ENCODE data around the gene ZFPM1. TPM values are rescaled to one million over a fixed set of nuclear protein-coding genes. Genes with fewer than 3 reads are reported as not detected.

ZFPM1 gene
- polyA plus RNA-seq, 1 of the 3 experiments (the other 2 are of a cell fraction): 1.2 TPM

DNA sequence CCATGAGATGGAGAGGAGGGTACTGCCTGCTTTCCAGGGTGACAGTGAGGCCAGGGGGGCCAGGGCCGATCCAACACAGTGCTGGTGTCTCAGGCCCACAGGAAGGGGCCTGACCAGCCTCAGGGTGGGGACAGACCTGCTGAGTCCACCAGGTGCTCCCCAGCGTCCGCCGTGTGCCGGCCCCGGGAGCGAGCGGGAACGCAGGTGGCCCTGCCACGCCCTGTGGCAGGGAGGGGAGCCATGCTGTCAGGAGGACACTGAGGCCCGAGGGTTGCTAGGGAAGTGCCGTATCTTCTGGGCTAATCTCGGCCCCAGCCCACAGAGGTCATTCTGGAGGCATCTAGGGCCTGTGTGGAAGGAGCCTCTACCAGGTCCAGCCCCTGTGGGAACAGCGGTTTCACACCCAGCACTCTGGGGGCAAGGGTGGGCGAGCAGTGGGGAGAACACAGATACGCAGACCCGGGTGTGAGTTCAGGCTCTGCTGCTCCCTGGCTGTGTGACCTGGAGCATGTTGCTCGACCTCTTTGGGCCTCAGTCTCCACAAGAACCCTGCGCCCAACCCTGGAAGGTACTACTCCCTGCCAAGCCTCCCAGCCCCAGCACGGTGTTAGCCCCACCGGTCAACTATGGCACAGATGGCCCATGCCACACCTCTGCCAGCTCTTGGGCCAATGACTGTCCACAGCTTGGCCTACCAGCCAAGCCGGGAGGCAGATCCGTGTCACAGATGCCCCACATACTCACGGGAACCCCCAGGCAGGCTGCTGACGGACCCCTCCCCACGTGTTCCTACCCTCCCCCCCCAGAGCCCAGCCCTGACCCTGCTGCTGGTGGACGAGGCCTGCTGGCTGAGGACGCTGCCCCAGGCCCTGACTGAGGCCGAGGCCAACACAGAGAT is 73.2 kb downstream of the ZFPM1 start:
- H3K27ac ChIP-seq (ENCODE audit: low read depth in 2 of 2, low read length in 1 of 2): no peak overlapping the region; a peak in 1 of 4 replicates
- H3K9me3 ChIP-seq: no peaks in the 10 kb centered on the region
- DNase-seq: no peak
- 81% methylated on average over 11 of the region's 29 CpGs for WGBS (ENCODE audit: low lambda C conversion rate)
- H3K9ac ChIP-seq: no peak overlapping the region
- no peak for TF ChIP-seq TCF12 (IDR thresholded peaks at IDR 0.05)
- TF ChIP-seq GABPA (IDR thresholded peaks at IDR 0.05; ENCODE audit: low read depth): no peak
- TF ChIP-seq FOXJ3 (CRISPR knock-in tag; IDR thresholded peaks at IDR 0.05): no peak
- TF ChIP-seq POLR2AphosphoS5 (IDR thresholded peaks at IDR 0.05; ENCODE audit: low read depth, low read length): no peak
- no peak for TF ChIP-seq YY1 (IDR thresholded peaks at IDR 0.05; ENCODE audit: low read depth)
- TF ChIP-seq FOXM1 (IDR thresholded peaks at IDR 0.05; ENCODE audit: low read depth): no peak
- no peak for TF ChIP-seq TEAD4 (IDR thresholded peaks at IDR 0.05; ENCODE audit: borderline replicate concordance, insufficient read depth)
- TF ChIP-seq TAF1 (IDR thresholded peaks at IDR 0.05; ENCODE audit: borderline replicate concordance, low read depth, low read length): no peak
- TF ChIP-seq, protein P1, sequence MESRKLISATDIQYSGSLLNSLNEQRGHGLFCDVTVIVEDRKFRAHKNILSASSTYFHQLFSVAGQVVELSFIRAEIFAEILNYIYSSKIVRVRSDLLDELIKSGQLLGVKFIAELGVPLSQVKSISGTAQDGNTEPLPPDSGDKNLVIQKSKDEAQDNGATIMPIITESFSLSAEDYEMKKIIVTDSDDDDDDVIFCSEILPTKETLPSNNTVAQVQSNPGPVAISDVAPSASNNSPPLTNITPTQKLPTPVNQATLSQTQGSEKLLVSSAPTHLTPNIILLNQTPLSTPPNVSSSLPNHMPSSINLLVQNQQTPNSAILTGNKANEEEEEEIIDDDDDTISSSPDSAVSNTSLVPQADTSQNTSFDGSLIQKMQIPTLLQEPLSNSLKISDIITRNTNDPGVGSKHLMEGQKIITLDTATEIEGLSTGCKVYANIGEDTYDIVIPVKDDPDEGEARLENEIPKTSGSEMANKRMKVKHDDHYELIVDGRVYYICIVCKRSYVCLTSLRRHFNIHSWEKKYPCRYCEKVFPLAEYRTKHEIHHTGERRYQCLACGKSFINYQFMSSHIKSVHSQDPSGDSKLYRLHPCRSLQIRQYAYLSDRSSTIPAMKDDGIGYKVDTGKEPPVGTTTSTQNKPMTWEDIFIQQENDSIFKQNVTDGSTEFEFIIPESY (IDR thresholded peaks at IDR 0.05; ENCODE audit: borderline replicate concordance, low read depth): no peak
- TF ChIP-seq RAD21 (IDR thresholded peaks at IDR 0.05; ENCODE audit: low read length): no peak
- TF ChIP-seq RXRA (IDR thresholded peaks at IDR 0.05; ENCODE audit: borderline replicate concordance, low read depth): no peak
- TF ChIP-seq, protein P2, sequence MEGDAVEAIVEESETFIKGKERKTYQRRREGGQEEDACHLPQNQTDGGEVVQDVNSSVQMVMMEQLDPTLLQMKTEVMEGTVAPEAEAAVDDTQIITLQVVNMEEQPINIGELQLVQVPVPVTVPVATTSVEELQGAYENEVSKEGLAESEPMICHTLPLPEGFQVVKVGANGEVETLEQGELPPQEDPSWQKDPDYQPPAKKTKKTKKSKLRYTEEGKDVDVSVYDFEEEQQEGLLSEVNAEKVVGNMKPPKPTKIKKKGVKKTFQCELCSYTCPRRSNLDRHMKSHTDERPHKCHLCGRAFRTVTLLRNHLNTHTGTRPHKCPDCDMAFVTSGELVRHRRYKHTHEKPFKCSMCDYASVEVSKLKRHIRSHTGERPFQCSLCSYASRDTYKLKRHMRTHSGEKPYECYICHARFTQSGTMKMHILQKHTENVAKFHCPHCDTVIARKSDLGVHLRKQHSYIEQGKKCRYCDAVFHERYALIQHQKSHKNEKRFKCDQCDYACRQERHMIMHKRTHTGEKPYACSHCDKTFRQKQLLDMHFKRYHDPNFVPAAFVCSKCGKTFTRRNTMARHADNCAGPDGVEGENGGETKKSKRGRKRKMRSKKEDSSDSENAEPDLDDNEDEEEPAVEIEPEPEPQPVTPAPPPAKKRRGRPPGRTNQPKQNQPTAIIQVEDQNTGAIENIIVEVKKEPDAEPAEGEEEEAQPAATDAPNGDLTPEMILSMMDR (IDR thresholded peaks at IDR 0.05): no peak
- TF ChIP-seq ELF1 (IDR thresholded peaks at IDR 0.05): no peak
- TF ChIP-seq GATA2 (CRISPR knock-in tag; IDR thresholded peaks at IDR 0.05): no peak
- TF ChIP-seq NRF1 (IDR thresholded peaks at IDR 0.05; ENCODE audit: low read depth, low read length): no peak
- TF ChIP-seq RFX5 (IDR thresholded peaks at IDR 0.05; ENCODE audit: low read length): no peak
- TF ChIP-seq FOSL2 (IDR thresholded peaks at IDR 0.05; ENCODE audit: borderline replicate concordance, low read depth): no peak
- TF ChIP-seq, protein P3, sequence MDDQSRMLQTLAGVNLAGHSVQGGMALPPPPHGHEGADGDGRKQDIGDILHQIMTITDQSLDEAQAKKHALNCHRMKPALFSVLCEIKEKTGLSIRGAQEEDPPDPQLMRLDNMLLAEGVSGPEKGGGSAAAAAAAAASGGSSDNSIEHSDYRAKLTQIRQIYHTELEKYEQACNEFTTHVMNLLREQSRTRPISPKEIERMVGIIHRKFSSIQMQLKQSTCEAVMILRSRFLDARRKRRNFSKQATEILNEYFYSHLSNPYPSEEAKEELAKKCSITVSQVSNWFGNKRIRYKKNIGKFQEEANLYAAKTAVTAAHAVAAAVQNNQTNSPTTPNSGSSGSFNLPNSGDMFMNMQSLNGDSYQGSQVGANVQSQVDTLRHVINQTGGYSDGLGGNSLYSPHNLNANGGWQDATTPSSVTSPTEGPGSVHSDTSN (IDR thresholded peaks at IDR 0.05): no peak
- no peak overlapping the region for H3K4me2 ChIP-seq
- H3K36me3 ChIP-seq (replicated peaks in 1 of 2; ENCODE audit: control insufficient read depth in 1 of 2, insufficient read depth in 2 of 2, low read length in 1 of 2): peaks cover 0 to 3% of the 10 kb centered on the region in 2 experiments
- H3K9me2 ChIP-seq: no peaks in the 10 kb centered on the region
- H3K27me3 ChIP-seq (ENCODE audit: insufficient read depth): no peaks in the 10 kb centered on the region
- no peak overlapping the region for H3K4me3 ChIP-seq (ENCODE audit: low read depth in 2 of 2, low read length in 1 of 2)
- ChIA-PET CTCF (interaction anchor here (0.6 to 3.9 kb wide), 10 partner anchors 17 to 88 kb away, joined by 3 to 16 read pairs (median 4); no protein-coding TSS in a partner anchor), POLR2A (no interaction called here)
- H3F3A ChIP-seq (replicated peaks; ENCODE audit: insufficient read depth): no peaks in the 10 kb centered on the region
- H4K20me1 ChIP-seq (ENCODE audit: insufficient read depth): no peaks in the 10 kb centered on the region
- peaks cover 0 to 9% of the 10 kb centered on the region in 2 experiments; a peak in 1 of 4 replicates for H3K4me1 ChIP-seq (ENCODE audit: control insufficient read depth in 1 of 2, insufficient read depth in 2 of 2, low read depth in 1 of 2, low read length in 1 of 2)
- no peaks in the 10 kb centered on the region for H3K79me2 ChIP-seq (ENCODE audit: insufficient read depth)
- H2AFZ ChIP-seq (ENCODE audit: low read depth): no peak overlapping the region

Data from SK-N-SH (cell line).